GM12801 (cell line): ENCODE measurements around the gene C1orf232.

Experiments used
- CTCF ChIP-seq: IDR thresholded peaks from one replicate; pipeline ENCODE4 v1.5.1; 2011; ENCODE audit warnings: control low read depth; ENCODE audit not compliant: insufficient read length; ENCODE audit errors: extremely low read depth

Gene C1orf232

DNA sequence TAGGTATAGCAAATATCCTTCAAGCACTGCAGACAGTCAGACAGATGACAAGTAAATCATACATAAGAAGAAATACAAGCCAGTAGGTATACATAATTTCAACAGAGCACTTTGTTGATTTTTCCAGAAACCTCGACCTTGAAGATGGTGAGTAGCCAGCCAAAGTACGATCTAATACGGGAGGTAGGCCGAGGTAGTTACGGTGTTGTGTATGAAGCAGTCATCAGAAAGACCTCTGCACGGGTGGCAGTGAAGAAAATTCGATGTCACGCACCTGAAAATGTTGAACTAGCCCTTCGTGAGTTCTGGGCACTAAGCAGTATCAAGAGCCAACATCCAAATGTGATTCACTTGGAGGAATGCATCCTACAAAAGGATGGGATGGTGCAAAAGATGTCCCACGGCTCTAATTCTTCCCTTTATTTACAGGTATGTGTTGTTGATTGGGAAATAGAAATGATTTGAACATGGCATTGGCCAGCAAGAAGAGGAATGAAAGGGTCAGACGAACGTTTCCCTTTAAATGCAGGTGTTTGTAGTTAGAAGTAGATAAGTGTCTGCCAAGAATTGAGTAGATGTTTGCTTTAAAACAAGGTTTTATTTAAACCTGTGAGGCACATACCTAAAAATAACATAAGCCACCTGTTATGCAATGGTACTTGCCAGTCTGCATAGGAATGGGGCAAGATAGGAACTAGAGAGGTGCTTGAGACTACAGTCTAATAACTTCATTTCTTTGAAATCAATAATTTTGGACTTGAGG, 54.4 kb downstream of the C1orf232 start:
- no peak for TF ChIP-seq CTCF
